HepG2 (cell line): Measurements from ENCODE around the gene PCGF2. TPM values are rescaled to one million over a fixed set of nuclear protein-coding genes. Genes with fewer than 3 reads are reported as not detected.

Experiments
- ATF4 ChIP-seq, 2 experiments: fragments of 450-650 bp in 1 of 2; sonication (generic) in 1 of 2; formaldehyde crosslinking; IDR thresholded peaks; 2 replicates each; pipeline versions ENCODE4 v1.5.0 to v1.8.0; 2020 to 2022; ENCODE audit warnings: mild to moderate bottlenecking in 1 of 2, missing genetic modification reagents in 1 of 2
- CHD2 ChIP-seq: IDR thresholded peaks from 2 replicates; pipeline ENCODE4 v1.6.1; 2011; ENCODE audit warnings: low read depth, low read length, improper control_type of control experiment
- CTCF ChIP-seq: sonication (generic); formaldehyde crosslinking; IDR thresholded peaks from 2 replicates; pipeline ENCODE4 v1.5.0; 2020; ENCODE audit warnings: mild to moderate bottlenecking, missing genetic modification reagents, moderate library complexity
- DDIT3 ChIP-seq: sonication (generic); formaldehyde crosslinking; IDR thresholded peaks from 2 replicates; pipeline ENCODE4 v1.4.0; 2020; ENCODE audit warnings: mild to moderate bottlenecking, missing genetic modification reagents
- EP300 ChIP-seq, 3 experiments: sonication (generic) in 1 of 3; formaldehyde crosslinking in 1 of 3; IDR thresholded peaks; 2 replicates each; pipeline versions ENCODE4 v1.5.1 to v1.6.1; 2011 to 2020; ENCODE audit warnings: low read depth in 2 of 3, low read length in 2 of 3, borderline replicate concordance in 1 of 3, improper control_type of control experiment in 1 of 3, mild to moderate bottlenecking in 1 of 3, missing genetic modification reagents in 1 of 3, moderate library complexity in 1 of 3
- FIP1L1 ChIP-seq: fragments of 200-400 bp; formaldehyde crosslinking; IDR thresholded peaks from 2 replicates; pipeline ENCODE4 v1.6.1; 2018; ENCODE audit warnings: low read depth, mild to moderate bottlenecking, low read length, moderate library complexity, borderline replicate concordance; ENCODE audit not compliant: insufficient read depth
- HMG20A ChIP-seq: IDR thresholded peaks from 2 replicates; pipeline ENCODE4 v1.6.1; 2016; ENCODE audit warnings: borderline replicate concordance
- IRF1 ChIP-seq: sonication (generic); formaldehyde crosslinking; IDR thresholded peaks from 2 replicates; pipeline ENCODE4 v1.4.0; 2020; ENCODE audit warnings: low read depth, mild to moderate bottlenecking, missing genetic modification reagents
- KMT2A ChIP-seq: sonication (generic); formaldehyde crosslinking; IDR thresholded peaks from 2 replicates; pipeline ENCODE4 v1.4.0; 2020; ENCODE audit warnings: missing genetic modification reagents
- MAF1 ChIP-seq: sonication (generic); formaldehyde crosslinking; IDR thresholded peaks from 2 replicates; pipeline ENCODE4 v1.5.0; 2020; ENCODE audit warnings: missing genetic modification reagents, borderline replicate concordance
- NONO ChIP-seq, 2 experiments: fragments of 450-650 bp in 1 of 2; sonication (generic) in 1 of 2; formaldehyde crosslinking in 1 of 2; IDR thresholded peaks in 1 of 2; conservative IDR thresholded peaks in 1 of 2; 2 replicates each; pipeline versions ENCODE4 v1.6.1 to v1.8.0; 2017 to 2022; ENCODE audit warnings: mild to moderate bottlenecking in 1 of 2, missing genetic modification reagents in 1 of 2, moderate library complexity in 1 of 2
- PLRG1 ChIP-seq: fragments of 450-650 bp; conservative IDR thresholded peaks from 2 replicates; pipeline ENCODE4 v1.6.1; 2016
- ZMYM2 ChIP-seq: sonication (generic); formaldehyde crosslinking; IDR thresholded peaks from 2 replicates; pipeline ENCODE4 v1.8.0; 2022; ENCODE audit warnings: mild to moderate bottlenecking, missing genetic modification reagents
- ZNF362 ChIP-seq: sonication (generic); formaldehyde crosslinking; IDR thresholded peaks from 2 replicates; pipeline ENCODE4 v1.4.0; 2020; ENCODE audit warnings: missing genetic modification reagents, mild to moderate bottlenecking, borderline replicate concordance
- ZNF605 ChIP-seq: sonication (generic); formaldehyde crosslinking; IDR thresholded peaks from 2 replicates; pipeline ENCODE4 v1.8.0; 2022; ENCODE audit warnings: mild to moderate bottlenecking, missing genetic modification reagents
- ZNF639 ChIP-seq: conservative IDR thresholded peaks from 2 replicates; pipeline ENCODE4 v1.6.1; 2018; ENCODE audit warnings: missing genetic modification reagents
- ZNF720 ChIP-seq: sonication (generic); formaldehyde crosslinking; IDR thresholded peaks from 2 replicates; pipeline ENCODE4 v1.4.0; 2020; ENCODE audit warnings: missing genetic modification reagents
- ZUFSP ChIP-seq: sonication (generic); formaldehyde crosslinking; IDR thresholded peaks from 2 replicates; pipeline ENCODE4 v1.9.0; 2021; ENCODE audit warnings: missing genetic modification reagents, mild to moderate bottlenecking, borderline replicate concordance
- polyA plus RNA-seq, 8 experiments: library from polyadenylated mRNA; depleted of rRNA in 3 of 8; stranded (reverse) in 7 of 8; unstranded in 1 of 8; fragments of >200 nt; fragmentation: Illumina TruSeq in 4 of 8; extraction: Trizol in 4 of 8; gene quantifications; 2 replicates each; pipeline versions ENCODE4 v1.2.1 to v1.2.3, GENCODE V29; 2011 to 2016; ENCODE audit warnings: low read depth in 4 of 8, missing spikeins in 1 of 8, mixed read lengths in 1 of 8; ENCODE audit not compliant: insufficient read depth in 1 of 8
- total RNA-seq, 5 experiments: library from RNA; depleted of rRNA; stranded (reverse); fragments of >200 nt; fragmentation: Illumina TruSeq; extraction: Trizol; gene quantifications; 2 replicates each; pipeline ENCODE4 v1.2.3, GENCODE V29; 2016; ENCODE audit warnings: low read depth in 1 of 5

PCGF2 gene
- total and polyA plus RNA-seq, 2 of the 13 experiments (the other 11 are each of a cell fraction or from before 2014, with no cell fraction given) = 11.6 to 29.4 TPM

- peak; percentile 67; the same call in 1 of the 2 replicates for TF ChIP-seq ZNF362 (CRISPR knock-in tag)
- TF ChIP-seq CHD2 = peak; percentile 79
- TF ChIP-seq CTCF = peak; percentile 46
- TF ChIP-seq ZMYM2 = no peak
- TF ChIP-seq ZNF639 = peak; percentile 74; the same call in 1 of the 2 replicates
- TF ChIP-seq EP300 (IDR thresholded peaks at IDR 0.05; ENCODE audit: low read depth in 2 of 2, low read length in 2 of 2) = 0 out of 4 replicates have a peak, but pooled peaks of 1 of the 2 experiments have one; percentile 15
- TF ChIP-seq EP300 (CRISPR knock-in tag; IDR thresholded peaks at IDR 0.05; ENCODE audit: borderline replicate concordance) = peak; percentile 55
- TF ChIP-seq NONO (IDR thresholded peaks at IDR 0.05) = no peak
- peak; percentile 62 for TF ChIP-seq NONO (CRISPR knock-in tag; conservative IDR thresholded peaks at IDR 0.05)
- TF ChIP-seq ZNF605 (CRISPR knock-in tag) = peak; percentile 6; the same call in 1 of the 2 replicates
- TF ChIP-seq ATF4 (CRISPR knock-in tag; IDR thresholded peaks at IDR 0.05) = peak in 1 of 2 experiments; percentile 83; a peak in 2 of 4 replicates
- peak; percentile 86; the same call in 1 of the 2 replicates for TF ChIP-seq FIP1L1
- TF ChIP-seq PLRG1 = no peak
- 0 out of 2 replicates have a peak, but pooled peaks have one; percentile 14 for TF ChIP-seq ZNF720
- TF ChIP-seq MAF1 (CRISPR knock-in tag) = 0 out of 2 replicates have a peak, but pooled peaks have one; percentile 59
- TF ChIP-seq HMG20A (CRISPR knock-in tag) = no peak
- TF ChIP-seq DDIT3 (CRISPR knock-in tag) = no peak
- peak; percentile 43; the same call in 1 of the 2 replicates for TF ChIP-seq IRF1 (CRISPR knock-in tag)
- no peak for TF ChIP-seq ZUFSP (CRISPR knock-in tag)
- TF ChIP-seq KMT2A (CRISPR knock-in tag) = peak; percentile 88
These were observed 4.4 kb upstream of the PCGF2 start, which contains the start of gene PSMB3 (continued) for GRCh38 chr17:38752308-38753070.
